Measurements from ENCODE around the gene DHX30.

Gene DHX30

GRCh38 chr3:47852604-47853602 is 50.0 kb downstream of the DHX30 start:
- no peak for DNase-seq

- DNase-seq, result no peak
Observed at GRCh38 chr3:47854267-47854666, 51.3 kb downstream of the DHX30 start.

GRCh38 chr3:47854720-47855455 is 52.0 kb downstream of the DHX30 start:
- DNase-seq, result no peak

- DNase-seq, result no peak
Observed at GRCh38 chr3:47855461-47856383, 52.8 kb downstream of the DHX30 start.

GRCh38 chr3:47856669-47857068 is 53.7 kb downstream of the DHX30 start:
- DNase-seq, result no peak

GRCh38 chr3:47857151-47857550 is 54.2 kb downstream of the DHX30 start:
- DNase-seq, result no peak

- no peak for DNase-seq
Observed at GRCh38 chr3:47859956-47860605, 57.1 kb downstream of the DHX30 start.

- DNase-seq, result no peak
Observed at GRCh38 chr3:47863391-47864128, 60.6 kb downstream of the DHX30 start.

GRCh38 chr3:47865192-47865591 is 62.3 kb downstream of the DHX30 start:
- DNase-seq, result no peak

GRCh38 chr3:47867451-47868044 is 64.6 kb downstream of the DHX30 start:
- DNase-seq, result no peak

GRCh38 chr3:47868306-47868705 is 65.4 kb downstream of the DHX30 start:
- DNase-seq, result no peak

GRCh38 chr3:47870156-47870555 is 67.2 kb downstream of the DHX30 start:
- no peak for DNase-seq

- DNase-seq, result no peak
Observed at GRCh38 chr3:47870702-47871260, 67.8 kb downstream of the DHX30 start.

- DNase-seq, result no peak
Observed at GRCh38 chr3:47871389-47871788, 68.5 kb downstream of the DHX30 start.

- no peak for DNase-seq
Observed at GRCh38 chr3:47872916-47873315, 70.0 kb downstream of the DHX30 start.

GRCh38 chr3:47874438-47874837 is 71.5 kb downstream of the DHX30 start:
- no peak for DNase-seq

- no peak for DNase-seq
Observed at GRCh38 chr3:47874913-47875312, 72.0 kb downstream of the DHX30 start.

GRCh38 chr3:47877290-47877689 is 74.4 kb downstream of the DHX30 start:
- DNase-seq, result no peak

GRCh38 chr3:47877719-47878118 is 74.8 kb downstream of the DHX30 start:
- no peak for DNase-seq

- DNase-seq, result no peak
Observed at GRCh38 chr3:47882338-47882737, 79.4 kb downstream of the DHX30 start.

- DNase-seq, result no peak
Observed at GRCh38 chr3:47884603-47885002, 81.7 kb downstream of the DHX30 start.

All from activated effector memory CD4-positive, alpha-beta T cell treated with Interleukin-2 at 50 U/mL for 16 hours (primary cell).